Activated CD8-positive, alpha-beta memory T cell treated with anti-CD3 and anti-CD28 coated beads, Interleukin-2, amount 50 U/mL, for 24 hours (primary cell): ENCODE measurements around the gene FNDC3B.
"Not testable (repeated sequence)": the region's sequence is repeated elsewhere in the genome, so short reads cannot be mapped to it uniquely, and the experiment has no call there.

Experiments
- DNase-seq: peaks from one replicate; pipeline ENCODE4 v3.0.0-alpha.2; 2020; ENCODE audit errors: extremely low read depth

Gene FNDC3B

DNA sequence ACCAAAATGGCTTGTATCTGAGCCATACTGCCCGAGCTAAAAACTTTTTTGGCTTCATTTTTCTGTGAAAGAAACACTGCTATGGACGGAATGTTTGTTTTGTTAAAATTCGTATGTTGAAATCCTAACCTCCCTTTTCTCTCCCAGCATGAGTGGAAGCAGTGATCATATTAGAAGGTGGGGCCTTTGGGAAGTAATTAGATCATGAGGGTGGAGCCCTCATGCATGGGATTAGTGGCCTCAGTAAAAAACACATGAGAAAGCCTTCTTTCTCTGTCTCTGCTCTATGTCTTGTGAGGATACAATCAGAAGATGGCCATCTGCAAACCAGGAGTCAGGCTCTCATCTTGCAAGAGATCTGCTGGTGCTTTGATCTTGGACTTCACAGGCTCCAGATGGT lies 7.4 kb upstream of the FNDC3B start:
- no peak for DNase-seq

DNA sequence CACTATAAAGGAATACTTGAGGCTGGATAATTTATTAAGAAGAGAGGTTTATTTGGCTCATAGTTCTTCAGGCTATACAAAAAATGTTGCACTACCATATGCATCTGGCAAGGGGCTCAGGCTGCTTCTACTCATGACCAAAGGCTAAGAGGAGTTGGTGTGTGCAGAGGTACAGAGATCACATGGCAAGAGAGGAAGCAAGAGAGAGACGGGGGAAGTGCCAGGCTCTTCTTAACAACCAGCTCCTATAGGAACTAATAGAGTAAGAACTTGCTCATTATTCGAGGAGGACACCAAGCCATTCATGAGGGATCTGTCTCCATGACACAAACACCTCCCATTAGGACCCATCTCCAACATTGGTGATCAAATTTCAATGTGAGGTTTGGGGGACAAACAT lies 6.0 kb upstream of the FNDC3B start:
- no peak for DNase-seq

DNA sequence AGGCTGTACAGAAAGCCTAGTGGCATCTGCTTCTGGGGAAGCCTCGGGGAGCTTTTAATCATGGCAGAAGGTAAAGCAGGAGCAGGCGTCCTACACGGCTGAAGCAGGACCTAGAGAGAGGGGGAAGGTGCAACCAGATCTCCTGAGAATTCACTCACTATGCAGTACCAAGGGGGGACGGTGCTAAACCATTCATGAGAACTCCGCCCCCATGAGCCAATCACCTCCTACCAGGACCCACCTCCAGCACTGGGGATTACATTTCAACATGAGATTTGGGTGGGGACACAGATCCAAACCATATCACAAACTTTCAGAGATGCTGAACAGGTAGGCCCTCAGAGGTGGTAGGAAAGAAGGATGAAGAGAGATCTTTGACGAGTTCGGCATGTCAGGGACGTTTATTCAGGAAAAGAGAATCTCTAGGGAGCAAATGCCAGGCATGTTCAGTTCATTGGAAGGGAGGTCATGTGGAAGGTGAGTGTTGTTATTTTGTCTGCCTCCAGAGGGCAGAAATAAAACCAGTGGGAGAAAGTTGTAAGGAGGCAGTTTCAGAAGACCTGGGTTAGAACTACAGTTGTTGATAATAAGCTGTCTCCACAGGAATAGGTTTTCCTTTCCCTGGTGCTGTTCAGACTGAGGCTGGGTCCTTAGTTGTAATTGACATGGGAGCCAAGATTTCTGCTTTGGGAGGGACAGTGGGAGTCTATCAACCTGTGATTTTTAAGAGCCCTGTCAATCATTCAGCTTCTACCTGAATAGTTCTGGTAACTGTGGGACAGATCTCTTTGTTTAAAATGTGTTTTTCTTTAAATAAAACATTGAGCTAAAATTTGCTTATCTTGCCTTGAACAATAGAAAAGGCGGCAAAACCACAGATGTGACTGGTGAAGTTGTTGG lies 4.3 kb upstream of the FNDC3B start:
- DNase-seq = no peak

DNA sequence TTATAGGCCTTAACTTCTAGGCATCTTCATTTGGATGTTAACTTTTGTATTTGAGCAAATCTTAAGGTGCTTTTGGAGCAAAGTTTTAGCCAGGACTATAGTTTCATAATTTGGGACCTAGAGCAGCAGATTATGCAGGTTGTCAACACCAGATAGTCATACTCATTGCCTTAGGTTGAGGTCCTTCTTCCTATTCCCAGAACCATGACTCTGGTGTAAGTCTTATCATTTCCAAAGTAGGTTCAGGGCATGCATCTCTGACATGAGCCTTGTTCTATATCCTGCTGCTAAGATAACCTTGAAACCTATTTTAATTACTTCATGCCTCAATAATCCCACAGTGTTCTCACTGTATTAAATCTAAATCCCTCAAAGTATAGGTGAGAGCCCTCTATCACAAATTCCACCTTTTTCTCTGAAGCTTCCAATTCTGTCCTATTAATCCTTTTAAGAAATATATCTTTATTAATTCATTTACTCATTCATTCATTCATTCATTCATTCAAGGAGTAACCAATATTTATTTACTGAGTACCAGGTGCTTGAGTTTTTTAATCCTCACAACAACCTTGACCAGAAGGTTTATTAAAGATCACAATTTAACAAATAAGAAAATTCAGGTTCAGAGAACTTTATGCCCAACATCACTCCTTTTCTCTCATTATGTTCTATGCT lies 2.7 kb upstream of the FNDC3B start:
- no peak for DNase-seq

DNA sequence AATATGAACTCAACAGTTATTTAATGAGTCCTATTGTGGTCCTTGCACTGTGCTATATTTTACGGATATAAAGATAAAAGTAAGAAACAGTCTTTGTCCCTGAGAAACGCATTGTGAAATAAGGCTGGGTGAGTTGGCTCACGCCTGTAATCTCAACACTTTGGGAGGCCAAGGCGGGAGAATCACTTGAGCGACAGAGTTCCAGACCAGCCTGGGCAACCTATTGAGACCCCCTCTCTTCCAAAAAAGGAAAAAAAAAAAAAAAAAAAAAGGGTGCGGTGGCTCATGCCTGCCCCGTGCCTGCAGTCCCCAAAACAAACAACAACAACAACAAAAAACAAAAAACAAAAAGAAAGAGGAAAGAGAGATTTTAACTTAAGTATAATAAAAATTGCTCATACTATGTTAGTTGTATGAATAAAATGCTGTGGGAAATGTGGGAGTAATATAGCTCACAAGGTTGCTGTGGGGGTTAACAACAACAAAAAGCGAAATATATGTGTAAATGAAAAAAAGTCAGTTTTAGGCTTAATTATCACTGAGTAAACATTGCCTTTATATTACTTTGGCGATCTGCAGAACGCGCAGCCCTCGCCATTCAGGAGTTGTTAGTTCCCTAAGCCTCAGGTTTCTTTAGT lies 461 bp upstream of the FNDC3B start:
- no peak for DNase-seq

DNA sequence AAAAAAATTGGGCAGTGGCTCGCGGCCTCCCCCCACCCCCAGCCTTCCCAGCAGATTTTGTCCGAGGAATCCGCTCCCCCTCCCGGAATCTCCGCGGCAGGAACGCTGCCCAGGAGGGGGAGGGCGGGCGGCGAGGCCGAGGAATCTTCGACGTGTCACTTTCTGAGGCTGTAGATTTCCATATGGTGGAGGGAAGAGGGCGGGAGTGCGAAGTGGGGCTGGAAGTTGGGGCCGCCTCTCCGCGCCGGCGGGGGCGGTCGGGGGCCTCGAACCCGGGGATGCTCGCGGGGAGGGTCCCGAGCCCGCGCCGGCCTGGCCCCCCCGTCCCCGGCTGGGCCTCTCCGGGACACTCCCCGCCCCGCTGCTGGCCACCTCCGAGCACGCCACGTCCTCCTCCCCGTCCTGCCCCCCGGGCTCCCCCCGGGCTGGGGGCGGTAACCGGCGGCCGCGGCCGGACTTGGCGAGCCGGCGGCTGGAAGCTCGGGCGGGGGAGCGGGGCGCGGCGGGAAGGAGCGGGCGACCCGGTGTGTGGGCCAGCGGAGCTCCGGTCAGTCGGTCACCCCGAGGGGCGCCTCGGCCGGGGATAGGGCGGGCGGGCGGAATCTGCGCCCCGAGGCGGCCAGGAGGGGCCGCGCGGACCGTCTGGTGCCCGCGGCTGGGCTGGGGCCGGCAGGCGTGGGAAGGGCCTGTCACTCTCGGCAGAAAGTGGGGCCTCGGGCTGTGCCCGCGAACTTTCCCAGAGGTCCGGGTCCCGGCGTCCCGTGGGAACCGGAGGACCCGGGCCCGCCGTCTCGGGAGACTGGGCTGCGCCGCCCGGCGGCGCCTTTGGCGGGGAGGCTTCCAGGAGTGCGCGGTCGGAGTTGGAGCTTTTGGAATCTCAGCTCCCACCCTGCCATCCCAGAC lies 951 bp downstream of the FNDC3B start:
- DNase-seq = no peak

DNA sequence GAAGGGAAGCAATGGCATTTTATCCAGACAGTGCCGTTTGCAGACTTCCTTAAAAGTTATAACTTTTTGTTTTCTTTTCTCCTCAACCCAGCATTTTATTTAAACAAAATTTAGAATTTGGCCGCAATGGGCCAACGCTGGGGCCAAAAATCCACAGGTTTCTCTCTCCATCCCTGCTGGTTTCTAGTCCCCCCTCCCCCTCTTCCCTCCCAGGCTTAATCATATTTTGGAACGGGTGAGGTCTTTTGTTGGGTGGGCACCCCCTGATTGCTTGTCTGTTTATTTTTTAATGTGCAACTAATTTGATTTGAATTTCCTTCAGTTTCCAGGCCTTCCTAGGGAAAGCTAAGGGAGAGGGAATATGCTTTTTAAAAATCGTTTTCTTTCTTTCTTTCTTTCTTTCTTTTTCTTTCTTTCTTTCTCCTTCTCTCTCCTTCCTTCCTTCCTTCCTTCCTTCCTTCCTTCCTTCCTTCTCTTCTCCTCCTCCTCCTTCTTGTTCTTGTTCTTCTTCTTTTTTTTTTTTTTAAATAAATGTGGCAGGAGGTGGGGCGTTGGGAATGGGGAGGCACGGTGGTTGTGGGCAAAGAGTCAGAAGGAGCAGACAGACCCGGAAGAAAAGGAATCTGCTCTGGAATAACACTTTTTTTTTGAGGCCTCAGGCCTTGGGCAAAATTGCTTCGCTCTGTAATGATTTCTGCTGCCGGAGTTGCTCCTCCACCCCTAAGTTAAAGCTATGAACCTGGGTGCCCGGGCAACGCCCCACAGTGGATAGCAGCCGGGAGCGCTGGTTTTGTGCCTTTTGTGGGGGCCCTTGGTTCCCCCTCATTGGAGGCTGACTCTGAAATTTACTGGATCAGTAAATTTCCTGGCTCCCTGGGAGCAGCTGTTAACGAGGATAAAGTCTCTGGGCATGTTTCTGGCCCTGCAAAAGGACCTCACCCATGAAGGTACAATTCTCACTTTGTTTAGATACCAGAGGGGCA lies 1.9 kb downstream of the FNDC3B start:
- DNase-seq = no peak

DNA sequence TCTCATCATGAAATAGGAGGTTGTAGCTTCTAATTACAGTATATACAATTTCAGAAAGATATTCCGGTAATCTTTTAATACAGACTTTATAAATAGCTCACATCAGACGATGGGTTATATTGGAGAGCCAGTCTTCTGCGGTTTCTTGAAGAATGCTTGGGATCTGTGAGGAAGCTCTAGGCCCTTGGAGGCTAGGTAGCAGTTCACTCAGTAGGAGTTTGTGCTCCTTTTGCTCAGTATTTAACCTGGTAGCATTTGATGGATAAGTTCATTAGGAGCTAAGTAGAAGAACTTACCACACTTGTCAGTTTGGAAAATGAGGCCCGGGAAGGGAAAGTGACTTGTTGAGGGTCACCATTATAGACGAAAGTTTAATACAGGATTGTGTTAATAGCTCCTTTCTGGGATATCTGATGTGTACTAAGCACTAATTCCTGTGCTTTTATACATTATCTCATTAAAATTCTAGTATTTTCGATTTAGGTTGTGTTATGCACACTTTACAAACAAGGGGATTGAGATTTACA lies 2.8 kb downstream of the FNDC3B start:
- DNase-seq = no peak

DNA sequence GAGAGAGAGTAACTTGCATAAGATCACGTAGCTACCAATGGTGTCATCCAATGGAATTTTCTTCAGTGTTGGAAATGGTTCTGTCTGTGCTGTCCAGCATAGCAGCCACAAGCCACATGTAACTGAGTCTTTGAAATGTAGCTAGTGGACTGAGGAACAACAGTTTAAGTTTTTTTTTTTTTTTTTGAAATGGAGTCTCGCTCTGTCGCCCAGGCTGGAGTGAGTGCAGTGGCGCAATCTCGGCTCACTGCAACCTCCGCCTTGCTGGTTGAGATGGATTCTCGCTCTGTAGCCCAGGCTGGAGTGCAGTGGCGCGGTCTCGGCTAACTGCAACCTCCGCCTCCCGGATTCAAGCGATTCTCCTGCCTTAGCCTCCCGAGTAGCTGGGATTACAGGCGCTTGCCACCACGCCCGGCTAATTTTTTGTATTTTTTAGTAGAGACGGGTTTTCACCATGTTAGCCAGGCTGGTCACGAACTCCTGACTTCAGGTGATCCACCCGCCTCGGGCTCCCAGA lies 3.3 kb downstream of the FNDC3B start:
- not testable (repeated sequence) for DNase-seq

DNA sequence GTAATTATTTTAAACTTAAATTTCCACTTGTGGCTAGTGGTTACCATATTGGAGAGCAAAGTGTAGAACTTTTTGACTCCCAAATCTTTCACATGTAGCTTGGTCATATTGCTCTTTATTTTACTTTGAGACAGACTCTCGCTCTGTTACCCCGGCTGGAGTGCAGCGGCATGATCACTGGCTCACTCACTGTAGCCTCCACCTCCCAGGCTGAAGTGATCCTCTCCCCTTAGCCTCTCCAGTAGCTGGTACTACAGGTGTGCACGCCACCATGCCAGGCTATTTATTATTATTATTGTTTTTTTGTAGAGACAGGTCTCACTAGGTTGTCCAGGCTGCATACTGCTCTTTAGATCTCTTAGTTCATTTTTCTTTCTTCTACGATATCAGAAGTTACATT lies 3.9 kb downstream of the FNDC3B start:
- no peak for DNase-seq

DNA sequence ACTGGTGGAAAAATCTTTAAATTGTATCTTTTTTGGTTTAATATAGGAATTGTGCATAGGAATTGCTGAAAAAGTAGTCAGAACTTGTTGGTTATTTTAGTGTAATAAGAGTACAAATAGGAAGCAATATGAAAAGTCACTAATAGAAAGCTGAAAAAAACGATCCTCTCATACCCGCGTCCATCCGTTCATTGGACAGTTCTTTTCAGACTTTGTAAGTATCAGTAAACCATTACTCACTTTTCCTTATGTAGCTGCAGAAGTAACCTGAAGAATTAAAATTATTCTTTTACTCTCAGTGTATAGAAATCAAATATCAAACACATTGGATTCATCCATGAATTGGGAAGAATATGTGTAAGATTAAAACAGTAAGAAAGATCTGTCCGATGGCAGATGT lies 4.4 kb downstream of the FNDC3B start:
- no peak for DNase-seq

DNA sequence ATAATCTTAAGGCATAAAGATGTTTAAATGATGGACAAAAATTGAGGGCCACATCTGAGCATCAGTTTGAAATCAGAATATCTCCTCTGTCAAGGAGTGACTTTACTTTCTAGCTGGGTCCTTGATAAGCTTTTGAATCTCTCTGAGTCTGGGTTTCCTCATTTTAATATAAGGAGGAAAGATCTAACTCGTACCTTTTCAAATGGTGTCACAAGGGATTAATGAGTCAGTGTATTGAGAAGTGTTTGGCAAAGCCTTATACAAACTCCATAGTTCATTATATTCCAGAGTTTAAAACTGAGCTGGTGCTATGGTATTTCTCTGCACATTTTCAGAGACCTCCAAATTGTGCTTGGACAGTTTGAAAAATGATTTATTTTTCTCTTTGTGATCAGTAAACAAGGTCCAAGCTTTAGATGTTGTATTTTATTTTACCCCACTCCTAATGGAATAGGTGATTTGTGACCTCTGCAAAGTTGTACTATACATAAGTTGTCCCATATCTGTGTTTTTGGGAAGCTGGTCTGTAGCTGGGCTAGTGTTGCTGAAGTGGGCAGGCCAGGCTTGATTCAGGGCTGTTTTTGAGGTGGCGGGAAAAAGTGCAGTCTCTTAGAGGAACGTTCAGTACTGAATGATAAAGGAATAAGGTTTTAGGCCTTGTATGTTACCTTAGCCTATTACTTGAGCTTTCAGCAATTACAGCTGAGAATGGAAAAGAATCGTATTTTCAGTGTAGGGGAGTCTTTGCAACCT lies 5.6 kb downstream of the FNDC3B start:
- no peak for DNase-seq

DNA sequence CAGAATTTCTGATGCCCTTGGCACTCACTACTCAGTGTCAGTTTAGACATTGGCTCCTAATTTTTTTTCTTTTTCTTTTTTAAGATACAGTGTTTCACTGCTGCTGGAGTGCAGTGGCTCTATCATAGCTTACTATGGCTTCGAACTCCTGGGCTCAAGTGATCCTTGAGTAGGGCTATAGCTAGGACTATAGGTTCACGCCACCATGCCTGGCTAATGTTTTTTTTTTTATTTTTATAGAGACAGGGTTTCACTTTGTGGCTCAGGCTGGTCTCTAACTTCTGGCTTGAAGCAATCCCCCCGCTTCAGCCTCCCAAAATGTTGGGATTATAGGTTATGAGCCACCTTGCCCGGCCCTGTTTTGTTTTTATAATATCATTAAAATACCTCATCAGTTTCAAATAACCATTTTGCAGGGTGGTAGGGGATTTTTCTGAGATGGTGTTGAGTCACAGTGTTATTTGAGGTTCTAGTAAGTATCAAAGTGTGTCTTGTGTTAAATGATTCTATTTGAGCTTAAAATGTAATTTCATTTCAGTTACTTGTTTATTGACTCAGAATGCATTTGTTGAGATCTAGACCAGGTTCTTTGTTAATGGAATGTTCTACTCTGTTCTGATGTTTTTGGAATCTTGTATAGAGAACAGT lies 7.0 kb downstream of the FNDC3B start:
- DNase-seq = no peak

DNA sequence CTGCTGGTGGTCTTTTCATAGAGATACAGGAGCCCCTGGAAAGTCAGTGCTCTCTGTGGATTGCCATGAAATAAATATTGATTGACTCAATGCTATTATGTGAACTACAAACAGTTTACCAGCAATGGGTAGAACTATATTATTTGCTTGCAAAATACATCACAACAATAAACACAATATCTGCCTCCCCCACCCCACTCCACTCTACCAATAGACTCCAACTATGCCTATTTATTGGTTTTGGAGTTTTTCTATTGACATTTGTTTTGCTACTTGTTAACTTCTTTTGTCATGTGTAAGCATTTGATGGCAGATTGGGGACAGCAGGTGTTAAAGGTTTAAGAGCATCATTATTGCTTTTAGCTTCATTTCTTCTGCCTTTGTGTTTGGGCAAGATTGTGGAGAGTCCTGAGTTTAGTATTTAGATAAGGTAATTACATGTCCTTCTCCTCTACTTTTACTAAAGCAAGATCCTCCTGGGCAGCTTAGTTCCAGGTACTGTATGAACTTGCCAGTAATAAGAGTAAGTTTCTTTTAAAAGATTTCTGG lies 8.3 kb downstream of the FNDC3B start:
- DNase-seq = no peak

DNA sequence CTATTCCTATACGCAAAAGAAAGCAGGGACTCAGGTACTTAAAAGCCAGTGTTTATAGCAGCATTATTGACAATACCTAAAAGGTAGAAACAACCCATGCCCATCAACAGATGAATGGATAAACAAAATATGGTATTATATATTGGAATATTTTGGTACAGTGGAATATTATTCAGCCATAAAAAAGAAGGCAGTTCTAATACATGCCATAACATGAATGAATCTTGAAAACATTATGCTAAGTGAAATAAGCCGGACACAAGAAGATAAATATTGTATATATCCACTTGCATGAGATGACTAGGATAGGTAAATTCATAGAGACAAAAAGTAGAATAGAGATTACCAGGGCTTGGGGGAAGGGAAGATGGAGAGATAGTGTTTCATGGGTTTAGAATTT lies 9.2 kb downstream of the FNDC3B start:
- DNase-seq = no peak

DNA sequence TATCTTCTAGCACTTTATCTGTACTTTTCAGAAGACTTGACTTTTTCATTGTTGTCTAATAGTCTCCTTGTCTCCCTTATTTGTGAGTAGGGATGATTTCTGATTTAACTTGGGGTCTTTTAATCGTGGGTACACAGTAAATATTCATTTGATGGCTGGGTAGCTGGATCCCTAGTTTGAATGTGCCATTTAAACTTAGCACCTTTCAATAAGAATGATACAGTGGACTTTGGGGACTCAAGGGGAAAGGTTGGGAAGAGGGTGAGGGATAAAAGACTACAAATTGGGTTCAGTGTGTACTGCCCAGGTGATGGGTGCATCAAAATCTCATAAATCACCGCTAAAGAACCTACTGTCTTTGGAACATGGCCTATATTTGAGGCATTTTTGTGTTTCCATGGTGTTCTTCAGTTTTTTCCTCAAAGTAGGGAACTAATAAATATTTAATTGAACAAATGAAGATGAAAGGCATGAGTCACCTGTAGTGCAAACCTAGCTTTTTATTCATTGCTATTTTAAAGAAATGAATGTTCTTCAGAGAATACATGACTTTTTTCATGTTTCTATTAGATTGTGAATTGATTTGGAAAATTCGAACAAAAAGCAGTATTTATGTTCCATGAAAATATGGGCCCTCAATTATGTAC lies 12.1 kb downstream of the FNDC3B start:
- no peak for DNase-seq

DNA sequence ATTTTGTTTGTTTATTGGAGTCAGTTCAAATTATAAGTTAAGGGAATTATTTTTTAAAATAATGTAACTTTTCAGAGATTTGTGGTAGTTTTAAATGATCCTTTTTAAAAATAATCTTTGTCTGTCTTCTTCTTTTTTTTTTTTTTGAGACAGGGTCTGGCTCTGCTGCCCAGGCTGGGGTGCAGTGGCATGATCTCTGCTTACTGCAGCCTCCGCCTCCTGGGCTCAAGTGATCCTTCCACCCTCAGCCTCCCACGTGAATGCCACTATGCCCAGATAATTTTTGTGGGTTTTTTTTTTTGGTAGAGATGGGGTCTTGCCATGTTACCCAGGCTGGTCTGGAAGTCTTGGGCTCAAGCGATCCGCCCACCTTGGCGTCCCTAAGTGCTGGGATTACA lies 12.6 kb downstream of the FNDC3B start:
- no peak for DNase-seq

DNA sequence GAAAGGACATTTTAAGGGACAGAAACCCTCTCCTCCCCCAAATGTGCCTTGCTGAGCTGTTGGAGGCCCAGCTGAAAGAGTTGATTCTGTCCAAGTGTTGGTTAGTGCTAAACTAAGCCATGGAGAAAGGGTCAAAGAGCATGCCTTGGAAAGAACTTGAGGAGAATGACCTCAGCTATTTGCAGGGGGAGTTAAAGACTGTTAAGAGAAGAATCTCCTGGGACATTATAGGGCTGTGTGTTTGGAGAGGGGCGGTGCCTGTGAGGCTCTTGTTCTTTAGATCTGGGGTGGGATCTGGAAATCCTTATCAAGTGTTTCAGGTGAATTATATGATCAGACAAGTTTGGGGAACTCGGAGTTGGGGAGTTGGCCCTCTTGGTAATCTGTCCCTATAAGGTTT lies 13.0 kb downstream of the FNDC3B start:
- DNase-seq = no peak
